ENCODE results near the gene RBM5. TPM values are rescaled to one million over a fixed set of nuclear protein-coding genes. Genes with fewer than 3 reads are reported as not detected.
A peak's percentile ranks its signal among the peaks of the same experiment; 100 is the strongest.

The RBM5 gene
- total RNA-seq, 1 experiment from 2014 or later: 128 TPM

DNA sequence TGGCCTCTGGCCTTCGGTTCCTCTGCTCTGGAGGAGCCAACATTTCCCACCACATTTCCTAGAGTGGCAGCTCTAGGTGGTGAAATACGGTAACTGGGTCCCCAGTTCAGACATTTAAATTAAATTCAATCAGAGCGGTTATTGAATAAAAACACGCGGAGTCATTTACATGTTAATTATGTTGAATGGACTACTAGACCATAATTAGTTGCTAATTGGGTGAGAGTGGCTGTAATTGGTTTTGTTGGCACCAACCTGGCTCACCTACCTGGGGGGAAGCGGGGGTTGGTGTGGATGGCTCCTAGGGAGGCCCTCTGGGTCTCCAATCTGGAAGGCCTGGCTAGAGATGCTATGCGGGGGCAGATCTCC, 79.1 kb downstream of the RBM5 start:
- Histone ChIP-seq H3K4me3 (ENCODE audit: low read length) (no peak overlapping the region), H2AFZ (ENCODE audit: low read length) (no peak overlapping the region), H3K4me2 (ENCODE audit: low read length) (peak overlapping the region; percentile 42), H4K20me1 (ENCODE audit: low read length) (no peaks in the 10 kb centered on the region), H3K27ac (ENCODE audit: low read length) (peak overlapping the region; percentile 96), H3K9ac (ENCODE audit: low read length) (peak overlapping the region; percentile 72), H3K9me3 (ENCODE audit: low read length) (no peaks in the 10 kb centered on the region), H3K79me2 (ENCODE audit: low read length) (peaks cover 60% of the 10 kb centered on the region), H3K36me3 (ENCODE audit: low read depth, low read length) (no peaks in the 10 kb centered on the region), H3K27me3 (ENCODE audit: low read length) (no peaks in the 10 kb centered on the region), H3K4me1 (ENCODE audit: insufficient read depth, low read length) (peaks cover 82% of the 10 kb centered on the region), H3K9me2 (replicated peaks; ENCODE audit: low read length) (no peaks in the 10 kb centered on the region), H3F3A (ENCODE audit: low read length, unreplicated experiment) (no peaks in the 10 kb centered on the region)
- no TSS peak for BruUV-seq (replicated peaks)
- ChIA-PET CTCF (no interaction called here), POLR2A (ENCODE audit: unreplicated experiment) (interaction anchor here (0.6 kb wide), 2 partner anchors 68 to 1815 kb away, joined by 5 read pairs; partner anchors contain the start of gene GNAI2)
- DNase-seq (no peak), ATAC-seq (no peak)
- TF ChIP-seq EZH2phosphoT487 (IDR thresholded peaks at IDR 0.05; ENCODE audit: borderline replicate concordance, low read length): no peak
- no peak for TF ChIP-seq EZH2 (IDR thresholded peaks at IDR 0.05; ENCODE audit: low read length, unreplicated experiment)
- TF ChIP-seq, protein P1, sequence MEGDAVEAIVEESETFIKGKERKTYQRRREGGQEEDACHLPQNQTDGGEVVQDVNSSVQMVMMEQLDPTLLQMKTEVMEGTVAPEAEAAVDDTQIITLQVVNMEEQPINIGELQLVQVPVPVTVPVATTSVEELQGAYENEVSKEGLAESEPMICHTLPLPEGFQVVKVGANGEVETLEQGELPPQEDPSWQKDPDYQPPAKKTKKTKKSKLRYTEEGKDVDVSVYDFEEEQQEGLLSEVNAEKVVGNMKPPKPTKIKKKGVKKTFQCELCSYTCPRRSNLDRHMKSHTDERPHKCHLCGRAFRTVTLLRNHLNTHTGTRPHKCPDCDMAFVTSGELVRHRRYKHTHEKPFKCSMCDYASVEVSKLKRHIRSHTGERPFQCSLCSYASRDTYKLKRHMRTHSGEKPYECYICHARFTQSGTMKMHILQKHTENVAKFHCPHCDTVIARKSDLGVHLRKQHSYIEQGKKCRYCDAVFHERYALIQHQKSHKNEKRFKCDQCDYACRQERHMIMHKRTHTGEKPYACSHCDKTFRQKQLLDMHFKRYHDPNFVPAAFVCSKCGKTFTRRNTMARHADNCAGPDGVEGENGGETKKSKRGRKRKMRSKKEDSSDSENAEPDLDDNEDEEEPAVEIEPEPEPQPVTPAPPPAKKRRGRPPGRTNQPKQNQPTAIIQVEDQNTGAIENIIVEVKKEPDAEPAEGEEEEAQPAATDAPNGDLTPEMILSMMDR (conservative IDR thresholded peaks at IDR 0.05; ENCODE audit: low read depth, low read length): no peak
- intact Hi-C loops (cut with micrococcal nuclease): no loop called here

DNA sequence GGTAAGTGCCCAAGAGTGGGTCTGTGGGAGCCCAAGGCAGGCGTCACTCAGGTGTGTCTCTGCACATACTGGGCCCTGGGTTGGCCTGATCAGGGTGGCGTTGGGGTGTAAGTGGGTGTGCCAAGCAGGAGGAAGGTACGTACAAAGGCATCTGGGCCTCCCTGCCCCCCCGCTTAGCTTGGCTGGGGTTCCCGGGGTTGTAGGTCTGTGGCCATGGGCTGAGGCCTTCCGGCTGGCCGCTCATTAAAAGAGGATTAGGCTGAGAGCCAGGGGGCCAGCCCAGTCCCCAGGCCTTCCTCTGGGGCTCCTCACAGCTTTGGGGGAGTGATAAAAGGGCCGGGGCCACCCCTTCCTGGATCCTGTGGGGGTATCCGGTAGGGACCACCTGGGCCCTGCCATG, 79.7 kb downstream of the RBM5 start:
- H3K27ac ChIP-seq (ENCODE audit: low read length): peak overlapping the region; percentile 96
- no peaks in the 10 kb centered on the region for H3F3A ChIP-seq (ENCODE audit: low read length, unreplicated experiment)
- intact Hi-C loops (cut with micrococcal nuclease): no loop called here
- ChIA-PET CTCF (no interaction called here), POLR2A (ENCODE audit: unreplicated experiment) (no interaction called here)
- TF ChIP-seq EZH2phosphoT487 (IDR thresholded peaks at IDR 0.05; ENCODE audit: borderline replicate concordance, low read length) (no peak), EZH2 (IDR thresholded peaks at IDR 0.05; ENCODE audit: low read length, unreplicated experiment) (no peak)
- TF ChIP-seq, protein P1 (conservative IDR thresholded peaks at IDR 0.05; ENCODE audit: low read depth, low read length): no peak
- no peaks in the 10 kb centered on the region for H4K20me1 ChIP-seq (ENCODE audit: low read length)
- H3K4me1 ChIP-seq (ENCODE audit: insufficient read depth, low read length): peaks cover 78% of the 10 kb centered on the region
- H3K36me3 ChIP-seq (ENCODE audit: low read depth, low read length): no peaks in the 10 kb centered on the region
- H3K9me3 ChIP-seq (ENCODE audit: low read length): no peaks in the 10 kb centered on the region
- ATAC-seq (no peak), DNase-seq (no peak)
- H3K27me3 ChIP-seq (ENCODE audit: low read length): no peaks in the 10 kb centered on the region
- H3K4me3 ChIP-seq (ENCODE audit: low read length): no peak overlapping the region
- peaks cover 60% of the 10 kb centered on the region for H3K79me2 ChIP-seq (ENCODE audit: low read length)
- no TSS peak for BruUV-seq (replicated peaks)
- no peaks in the 10 kb centered on the region for H3K9me2 ChIP-seq (replicated peaks; ENCODE audit: low read length)
- H3K9ac ChIP-seq (ENCODE audit: low read length): peak overlapping the region; percentile 72; the same call in 1 of the 2 replicates
- no peak overlapping the region for H2AFZ ChIP-seq (ENCODE audit: low read length)
- H3K4me2 ChIP-seq (ENCODE audit: low read length): no peak overlapping the region

Other genes starting within 250 kb of the RBM5 start
- gene TRAIP, start 232.4 kb upstream of the RBM5 start, total RNA-seq (2014; rRNA removed): 21.6 and 27.8 TPM in 2 replicates
- gene CAMKV, start 219.0 kb upstream of the RBM5 start, total RNA-seq (2014; rRNA removed): 0.58 TPM in 1 of 2 replicates, not detected in the other
- 39.0 and 70.6 TPM in 2 replicates for gene MST1R, start 185.0 kb upstream of the RBM5 start, total RNA-seq (2014; rRNA removed)
- 20.8 and 24.9 TPM in 2 replicates for gene MON1A, start 159.1 kb upstream of the RBM5 start, total RNA-seq (2014; rRNA removed)
- 64.6 and 73.5 TPM in 2 replicates for gene RBM6, start 148.8 kb upstream of the RBM5 start, total RNA-seq (2014; rRNA removed)
- gene SEMA3F, start 66.4 kb downstream of the RBM5 start, total RNA-seq (2014; rRNA removed): 47.3 and 50.5 TPM in 2 replicates
- gene GNAT1, start 102.7 kb downstream of the RBM5 start, total RNA-seq (2014; rRNA removed): 0.22 TPM in 1 of 2 replicates, not detected in the other
- gene SLC38A3, start 116.4 kb downstream of the RBM5 start, total RNA-seq (2014; rRNA removed): 0.17 and 3.3 TPM in 2 replicates
- 221 and 254 TPM in 2 replicates for gene GNAI2, start 147.3 kb downstream of the RBM5 start, total RNA-seq (2014; rRNA removed)
- 40.1 and 63.9 TPM in 2 replicates for gene SEMA3B, start 180.2 kb downstream of the RBM5 start, total RNA-seq (2014; rRNA removed)
- not detected in 2 replicates for gene LSMEM2, start 190.2 kb downstream of the RBM5 start, total RNA-seq (2014; rRNA removed)
- gene IFRD2, start 203.5 kb downstream of the RBM5 start, total RNA-seq (2014; rRNA removed): 223 and 300 TPM in 2 replicates
- 13.2 and 20.8 TPM in 2 replicates for gene HYAL3, start 210.5 kb downstream of the RBM5 start, total RNA-seq (2014; rRNA removed)
- gene NAA80, start 210.5 kb downstream of the RBM5 start, total RNA-seq (2014; rRNA removed): 8.7 and 16.6 TPM in 2 replicates
- gene HYAL1, start 214.7 kb downstream of the RBM5 start, total RNA-seq (2014; rRNA removed): 0.23 and 1.3 TPM in 2 replicates
- gene HYAL2, start 233.8 kb downstream of the RBM5 start, total RNA-seq (2014; rRNA removed): 97.8 and 111 TPM in 2 replicates
- 143 and 156 TPM in 2 replicates for gene TUSC2, start 239.3 kb downstream of the RBM5 start, total RNA-seq (2014; rRNA removed)

Data from PC-3 (cell line).